ENCODE measurements around the gene CBL. TPM values are rescaled to one million over a fixed set of nuclear protein-coding genes. Genes with fewer than 3 reads are reported as not detected.
A peak's percentile ranks its signal among the peaks of the same experiment; 100 is the strongest.

The CBL gene
- total and polyA plus RNA-seq, 2 donors from 2014 or later, result 2.0 to 20.6 TPM

DNA sequence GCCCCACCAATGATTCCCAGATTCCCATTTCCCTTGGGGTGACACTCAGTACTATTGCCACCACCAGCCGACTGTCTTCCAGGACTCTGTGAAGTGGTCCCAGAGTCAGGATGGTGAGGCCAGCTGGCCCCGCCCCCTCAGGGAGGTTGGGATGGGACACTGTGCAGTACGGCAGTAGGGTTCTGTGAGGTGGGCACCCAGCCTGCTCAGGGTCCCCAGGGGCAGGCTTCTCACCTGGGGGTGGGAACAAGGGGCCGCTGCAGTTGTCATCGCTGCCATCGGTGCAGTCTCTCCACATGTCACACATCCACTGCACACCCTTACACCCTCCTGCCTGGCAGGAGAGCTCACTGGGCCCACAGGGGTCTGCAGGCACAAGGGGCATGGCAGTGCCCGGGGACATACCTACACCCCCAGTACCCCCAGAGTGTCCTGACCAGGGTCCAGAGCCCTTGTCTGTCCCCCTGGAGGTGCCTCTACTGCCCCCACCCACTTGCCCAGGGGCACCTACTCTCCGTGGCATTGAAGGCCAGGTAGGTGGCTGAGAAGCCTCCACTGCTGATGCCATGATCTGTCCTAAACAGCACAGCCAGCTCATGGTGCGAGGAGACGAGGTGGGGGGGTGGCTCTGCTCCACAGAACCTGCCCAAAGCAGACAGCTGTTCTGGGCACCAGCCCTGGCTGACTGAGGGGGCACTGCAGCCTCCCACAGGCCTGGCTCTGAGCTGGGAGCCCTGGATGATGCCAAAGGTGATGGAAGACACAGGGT, 136.4 kb downstream of the CBL start:
- DNase-seq, result peak in 2 of 5 donors; percentile 58 to 61
- intact Hi-C loops (cut with DNase I), result no loop called here
- FAIRE-seq, result no peak
- Histone ChIP-seq H3K4me1 (ENCODE audit: control insufficient read depth in 2 of 3, insufficient read depth in 2 of 3, low read depth in 1 of 3, low read length in 3 of 3) (peaks cover 0 to 19% (median 6%) of the 10 kb centered on the region in 3 donors), H3K27me3 (ENCODE audit: control insufficient read depth, insufficient read depth, low read length) (no peaks in the 10 kb centered on the region), H3K27ac (ENCODE audit: low read depth in 2 of 2, low read length in 2 of 2) (no peak overlapping the region), H3K9ac (ENCODE audit: low read length in 3 of 3) (no peak overlapping the region), H3K9me3 (ENCODE audit: control insufficient read depth in 2 of 3, insufficient read depth in 1 of 3, low read length in 3 of 3) (no peaks in the 10 kb centered on the region), H3K4me3 (ENCODE audit: low read length in 3 of 3) (no peak overlapping the region), H3K36me3 (ENCODE audit: control insufficient read depth in 2 of 3, insufficient read depth in 3 of 3, low read length in 3 of 3) (no peaks in the 10 kb centered on the region)
- TF ChIP-seq, protein P1, sequence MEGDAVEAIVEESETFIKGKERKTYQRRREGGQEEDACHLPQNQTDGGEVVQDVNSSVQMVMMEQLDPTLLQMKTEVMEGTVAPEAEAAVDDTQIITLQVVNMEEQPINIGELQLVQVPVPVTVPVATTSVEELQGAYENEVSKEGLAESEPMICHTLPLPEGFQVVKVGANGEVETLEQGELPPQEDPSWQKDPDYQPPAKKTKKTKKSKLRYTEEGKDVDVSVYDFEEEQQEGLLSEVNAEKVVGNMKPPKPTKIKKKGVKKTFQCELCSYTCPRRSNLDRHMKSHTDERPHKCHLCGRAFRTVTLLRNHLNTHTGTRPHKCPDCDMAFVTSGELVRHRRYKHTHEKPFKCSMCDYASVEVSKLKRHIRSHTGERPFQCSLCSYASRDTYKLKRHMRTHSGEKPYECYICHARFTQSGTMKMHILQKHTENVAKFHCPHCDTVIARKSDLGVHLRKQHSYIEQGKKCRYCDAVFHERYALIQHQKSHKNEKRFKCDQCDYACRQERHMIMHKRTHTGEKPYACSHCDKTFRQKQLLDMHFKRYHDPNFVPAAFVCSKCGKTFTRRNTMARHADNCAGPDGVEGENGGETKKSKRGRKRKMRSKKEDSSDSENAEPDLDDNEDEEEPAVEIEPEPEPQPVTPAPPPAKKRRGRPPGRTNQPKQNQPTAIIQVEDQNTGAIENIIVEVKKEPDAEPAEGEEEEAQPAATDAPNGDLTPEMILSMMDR (IDR thresholded peaks at IDR 0.05; ENCODE audit: borderline replicate concordance, extremely low read depth, insufficient read depth), result no peak

DNA sequence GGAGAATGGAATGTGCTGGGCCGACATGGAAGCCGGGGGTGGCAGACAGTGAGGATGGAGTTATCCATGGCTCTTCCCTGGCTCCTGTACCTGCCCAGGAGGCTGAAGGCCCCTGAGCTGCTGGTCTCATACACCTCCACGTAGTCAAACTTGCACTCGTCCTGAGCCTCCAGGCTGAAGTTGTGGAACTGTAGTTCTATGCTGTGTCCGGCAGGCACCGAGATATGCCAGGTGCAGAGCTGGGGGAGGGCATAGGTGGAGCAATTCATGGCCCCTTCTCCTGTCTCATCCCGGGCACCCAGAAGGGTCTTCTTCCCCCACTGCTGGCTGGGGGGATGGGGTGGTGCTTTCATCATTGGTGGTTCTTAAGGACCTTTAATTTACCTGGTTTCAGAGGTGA, 137.6 kb downstream of the CBL start:
- no peak overlapping the region for H3K27ac ChIP-seq (ENCODE audit: low read depth in 2 of 2, low read length in 2 of 2)
- no peak overlapping the region for H3K4me3 ChIP-seq (ENCODE audit: low read length in 3 of 3)
- TF ChIP-seq, protein P1 (IDR thresholded peaks at IDR 0.05; ENCODE audit: borderline replicate concordance, extremely low read depth, insufficient read depth), result no peak
- H3K9ac ChIP-seq (ENCODE audit: low read length in 3 of 3), result no peak overlapping the region
- DNase-seq, result peak in 1 of 5 donors; percentile 46
- no peaks in the 10 kb centered on the region for H3K27me3 ChIP-seq (ENCODE audit: control insufficient read depth, insufficient read depth, low read length)
- FAIRE-seq, result no peak
- intact Hi-C loops (cut with DNase I), result no loop called here
- H3K36me3 ChIP-seq (ENCODE audit: control insufficient read depth in 2 of 3, insufficient read depth in 3 of 3, low read length in 3 of 3), result no peaks in the 10 kb centered on the region
- H3K4me1 ChIP-seq (ENCODE audit: control insufficient read depth in 2 of 3, insufficient read depth in 2 of 3, low read depth in 1 of 3, low read length in 3 of 3), result peaks cover 0 to 14% (median 2%) of the 10 kb centered on the region in 3 donors
- no peaks in the 10 kb centered on the region for H3K9me3 ChIP-seq (ENCODE audit: control insufficient read depth in 2 of 3, insufficient read depth in 1 of 3, low read length in 3 of 3)

DNA sequence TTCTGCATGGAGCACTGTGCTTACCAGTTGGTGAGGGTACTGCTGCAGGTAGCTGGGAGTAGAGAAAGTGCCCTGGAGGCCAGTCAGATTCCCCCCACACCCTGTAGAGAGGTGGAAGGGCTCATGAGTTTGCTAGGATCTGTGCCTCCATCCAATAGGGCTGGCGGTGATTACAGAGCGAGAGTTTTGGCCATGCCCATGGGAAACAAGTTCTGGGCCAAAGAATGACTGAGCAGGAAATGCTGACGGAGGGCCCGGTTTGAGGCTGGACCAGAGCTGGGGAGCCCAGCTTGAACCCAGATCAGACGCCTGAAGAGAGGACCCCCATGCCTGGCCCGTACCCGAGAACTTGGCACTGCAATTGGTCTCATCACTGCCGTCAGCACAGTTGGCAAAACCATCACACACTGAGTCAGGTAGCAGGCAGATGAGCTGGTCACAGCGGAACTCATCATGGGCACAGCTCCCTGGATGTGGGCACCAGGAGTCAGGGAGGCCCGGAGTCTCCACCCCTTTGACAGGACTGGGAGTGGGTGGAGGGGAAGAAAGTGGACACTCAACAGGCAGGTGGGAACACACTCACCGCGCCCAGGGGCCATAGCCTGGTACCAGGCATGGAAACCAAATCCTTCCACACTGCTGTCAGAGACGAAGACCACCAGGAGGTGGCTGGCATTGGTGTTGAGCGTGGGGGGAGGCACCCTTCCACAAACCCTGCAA, 138.3 kb downstream of the CBL start:
- Histone ChIP-seq H3K9ac (ENCODE audit: low read length in 3 of 3) (no peak overlapping the region), H3K4me1 (ENCODE audit: control insufficient read depth in 2 of 3, insufficient read depth in 2 of 3, low read depth in 1 of 3, low read length in 3 of 3) (peaks cover 0 to 8% (median 0%) of the 10 kb centered on the region in 3 donors), H3K27ac (ENCODE audit: low read depth in 2 of 2, low read length in 2 of 2) (no peak overlapping the region), H3K27me3 (ENCODE audit: control insufficient read depth, insufficient read depth, low read length) (no peaks in the 10 kb centered on the region), H3K36me3 (ENCODE audit: control insufficient read depth in 2 of 3, insufficient read depth in 3 of 3, low read length in 3 of 3) (no peaks in the 10 kb centered on the region), H3K9me3 (ENCODE audit: control insufficient read depth in 2 of 3, insufficient read depth in 1 of 3, low read length in 3 of 3) (no peaks in the 10 kb centered on the region), H3K4me3 (ENCODE audit: low read length in 3 of 3) (no peak overlapping the region)
- FAIRE-seq (no peak), DNase-seq (peak in 1 of 5 donors; percentile 66)
- TF ChIP-seq, protein P1 (IDR thresholded peaks at IDR 0.05; ENCODE audit: borderline replicate concordance, extremely low read depth, insufficient read depth), result no peak
- intact Hi-C loops (cut with DNase I), result no loop called here

Measured in kidney (tissue), 14 donors.